ENCODE results near the gene ZNF768.
"Not testable (repeated sequence)": the region's sequence is repeated elsewhere in the genome, so short reads cannot be mapped to it uniquely, and the experiment has no call there.

The ZNF768 gene

GRCh38 chr16:30509081-30509765 is 17.1 kb downstream of the ZNF768 start:
- no peak for DNase-seq (ENCODE audit: low read depth)

GRCh38 chr16:30503403-30504296 is 22.7 kb downstream of the ZNF768 start:
- DNase-seq (ENCODE audit: low read depth): no peak

- DNase-seq (ENCODE audit: low read depth): no peak
These were observed 27.1 kb downstream of the ZNF768 start for GRCh38 chr16:30499284-30499683.

- DNase-seq (ENCODE audit: low read depth): no peak
These were observed 31.7 kb downstream of the ZNF768 start for GRCh38 chr16:30494709-30495108.

- no peak for DNase-seq (ENCODE audit: low read depth)
These were observed 32.4 kb downstream of the ZNF768 start for GRCh38 chr16:30493941-30494488.

GRCh38 chr16:30491744-30492308 is 34.5 kb downstream of the ZNF768 start:
- DNase-seq (ENCODE audit: low read depth): no peak

GRCh38 chr16:30491229-30491628 is 35.1 kb downstream of the ZNF768 start:
- no peak for DNase-seq (ENCODE audit: low read depth)

- DNase-seq (ENCODE audit: low read depth): no peak
These were observed 36.2 kb downstream of the ZNF768 start for GRCh38 chr16:30490210-30490609.

GRCh38 chr16:30488764-30489605 is 37.4 kb downstream of the ZNF768 start:
- DNase-seq (ENCODE audit: low read depth): no peak

- DNase-seq (ENCODE audit: low read depth): no peak
These were observed 40.4 kb downstream of the ZNF768 start for GRCh38 chr16:30485818-30486436.

GRCh38 chr16:30484887-30485286 is 41.5 kb downstream of the ZNF768 start:
- no peak for DNase-seq (ENCODE audit: low read depth)

- DNase-seq (ENCODE audit: low read depth): no peak
These were observed 44.0 kb downstream of the ZNF768 start for GRCh38 chr16:30482366-30482765.

- DNase-seq (ENCODE audit: low read depth): no peak
These were observed 45.0 kb downstream of the ZNF768 start for GRCh38 chr16:30481381-30481780.

GRCh38 chr16:30478766-30479478 is 47.4 kb downstream of the ZNF768 start:
- no peak for DNase-seq (ENCODE audit: low read depth)

GRCh38 chr16:30477773-30478172 is 48.6 kb downstream of the ZNF768 start:
- DNase-seq (ENCODE audit: low read depth): not testable (repeated sequence)

- DNase-seq (ENCODE audit: low read depth): no peak
These were observed 49.4 kb downstream of the ZNF768 start for GRCh38 chr16:30476991-30477390.

GRCh38 chr16:30474684-30475083 is 51.7 kb downstream of the ZNF768 start:
- no peak for DNase-seq (ENCODE audit: low read depth)

GRCh38 chr16:30474074-30474452 is 52.3 kb downstream of the ZNF768 start:
- DNase-seq (ENCODE audit: low read depth): no peak

Measured in stimulated activated CD8-positive, alpha-beta memory T cell treated with anti-CD3 and anti-CD28 coated beads, Interleukin-4, amount 100 ng/mL, for 24 hours (primary cell).